Ascending aorta (tissue), 2 donors: ENCODE measurements around the gene FNDC1. TPM values are rescaled to one million over a fixed set of nuclear protein-coding genes. Genes with fewer than 3 reads are reported as not detected.
A peak's percentile ranks its signal among the peaks of the same experiment; 100 is the strongest.

Source experiments
- DNase-seq, 2 donors: peaks; one replicate each; pipeline ENCODE4 v3.0.0-alpha.2; 2019; ENCODE audit warnings: low spot score in 2 of 2
- H3K27ac ChIP-seq, 2 donors: fragments of 200-600 bp; sonication (generic); one replicate each; pipeline ENCODE4 v1.5.1; 2016 to 2017; ENCODE audit warnings: mild to moderate bottlenecking in 1 of 2
- H3K27me3 ChIP-seq: fragments of 200-600 bp; sonication (generic); one replicate; pipeline ENCODE4 v1.5.1; 2017
- H3K36me3 ChIP-seq, 2 donors: fragments of 200-600 bp; sonication (generic); one replicate each; pipeline ENCODE4 v1.5.1; 2016
- H3K4me1 ChIP-seq, 2 donors: fragments of 200-600 bp; sonication (generic); one replicate each; pipeline ENCODE4 v1.5.1; 2016 to 2017; ENCODE audit warnings: mild to moderate bottlenecking in 1 of 2
- H3K4me3 ChIP-seq, 2 donors: fragments of 200-600 bp; sonication (generic); one replicate each; pipeline ENCODE4 v1.5.1; 2016 to 2017; ENCODE audit warnings: mild to moderate bottlenecking in 1 of 2
- H3K9me3 ChIP-seq, 2 donors: fragments of 200-600 bp; sonication (generic); one replicate each; pipeline ENCODE4 v1.5.1; 2016
- intact Hi-C: fragments of 100-400 bp; cut with DNase I; formaldehyde crosslinking; loops from one replicate; pipeline ENCODE4 v1.15.1; 2023
- total RNA-seq: library from RNA; depleted of rRNA; stranded (reverse); fragments of >200 nt; gene quantifications from one replicate; pipeline ENCODE4 v1.1.0, GENCODE V29; 2016
- TF ChIP-seq, protein P1 (sequence below), 3 experiments: fragments of 200-600 bp in 2 of 3; fragments of 450-650 bp in 1 of 3; sonication (generic) in 2 of 3; IDR thresholded peaks; one replicate each; pipeline ENCODE4 v1.5.1; 2016 to 2019; ENCODE audit warnings: antibody characterized with exemption in 3 of 3, mild to moderate bottlenecking in 1 of 3, moderate library complexity in 1 of 3

The FNDC1 gene
- total RNA-seq, 1 donor from 2014 or later, result 0.11 TPM

DNA sequence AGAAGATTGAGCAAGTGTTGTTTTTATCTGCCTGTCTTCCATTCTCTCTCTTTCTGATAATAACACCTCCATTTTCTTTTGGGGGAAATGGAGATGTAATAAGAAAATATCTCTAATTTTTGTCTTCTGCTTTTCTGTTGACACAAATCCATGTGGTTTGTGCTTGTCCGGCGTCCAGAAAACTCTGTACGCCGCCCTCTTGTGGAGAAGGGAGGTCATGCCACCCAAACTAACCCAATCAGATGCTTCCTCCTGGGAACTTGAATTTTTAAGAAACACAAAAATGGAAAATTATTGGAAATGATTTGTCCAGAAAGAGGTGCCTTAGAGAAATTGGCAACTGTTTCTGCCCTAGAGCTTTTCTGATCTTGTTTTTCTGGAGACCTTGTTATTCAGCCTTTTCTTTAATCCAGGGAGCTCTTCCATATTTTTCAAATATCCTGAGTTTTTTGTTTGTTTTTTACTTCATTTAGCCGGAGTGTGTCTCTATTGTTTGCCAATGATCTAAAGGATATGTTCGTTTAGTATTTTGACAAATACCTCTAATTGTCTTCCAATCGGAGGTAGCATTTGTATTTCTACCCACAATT lies 17.8 kb upstream of the FNDC1 start:
- Histone ChIP-seq H3K36me3 (no peaks in the 10 kb centered on the region), H3K27ac (no peak overlapping the region), H3K4me3 (no peak overlapping the region), H3K27me3 (no peaks in the 10 kb centered on the region), H3K9me3 (peaks cover 0 to 8% of the 10 kb centered on the region in 2 donors), H3K4me1 (no peaks in the 10 kb centered on the region)
- TF ChIP-seq, protein P1, sequence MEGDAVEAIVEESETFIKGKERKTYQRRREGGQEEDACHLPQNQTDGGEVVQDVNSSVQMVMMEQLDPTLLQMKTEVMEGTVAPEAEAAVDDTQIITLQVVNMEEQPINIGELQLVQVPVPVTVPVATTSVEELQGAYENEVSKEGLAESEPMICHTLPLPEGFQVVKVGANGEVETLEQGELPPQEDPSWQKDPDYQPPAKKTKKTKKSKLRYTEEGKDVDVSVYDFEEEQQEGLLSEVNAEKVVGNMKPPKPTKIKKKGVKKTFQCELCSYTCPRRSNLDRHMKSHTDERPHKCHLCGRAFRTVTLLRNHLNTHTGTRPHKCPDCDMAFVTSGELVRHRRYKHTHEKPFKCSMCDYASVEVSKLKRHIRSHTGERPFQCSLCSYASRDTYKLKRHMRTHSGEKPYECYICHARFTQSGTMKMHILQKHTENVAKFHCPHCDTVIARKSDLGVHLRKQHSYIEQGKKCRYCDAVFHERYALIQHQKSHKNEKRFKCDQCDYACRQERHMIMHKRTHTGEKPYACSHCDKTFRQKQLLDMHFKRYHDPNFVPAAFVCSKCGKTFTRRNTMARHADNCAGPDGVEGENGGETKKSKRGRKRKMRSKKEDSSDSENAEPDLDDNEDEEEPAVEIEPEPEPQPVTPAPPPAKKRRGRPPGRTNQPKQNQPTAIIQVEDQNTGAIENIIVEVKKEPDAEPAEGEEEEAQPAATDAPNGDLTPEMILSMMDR (IDR thresholded peaks at IDR 0.05), result peak; percentile 39 to 78 (median 69)
- intact Hi-C loops, result no loop called here
- peak in 1 of 2 donors; percentile 73 for DNase-seq

DNA sequence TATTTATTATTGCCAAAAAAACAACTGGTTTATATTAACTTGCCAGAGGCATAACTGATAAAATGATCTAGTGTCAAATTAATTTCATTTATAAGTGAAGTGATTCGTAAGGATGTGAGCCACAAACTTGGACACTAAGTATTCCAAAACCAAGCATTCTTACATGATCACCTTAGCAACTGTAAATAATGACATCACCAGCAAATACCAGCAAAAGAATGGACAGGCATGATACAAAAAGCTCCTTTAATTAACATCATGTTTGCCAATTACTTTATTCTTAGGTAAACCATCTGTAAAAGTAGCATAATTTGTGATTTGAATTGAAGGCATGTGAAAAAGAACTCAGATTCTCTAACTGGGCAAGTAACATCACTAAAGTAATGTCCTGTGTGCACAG lies 17.2 kb upstream of the FNDC1 start:
- Histone ChIP-seq H3K27me3 (no peaks in the 10 kb centered on the region), H3K4me1 (no peaks in the 10 kb centered on the region), H3K27ac (no peak overlapping the region), H3K9me3 (peaks cover 0 to 8% of the 10 kb centered on the region in 2 donors), H3K36me3 (no peaks in the 10 kb centered on the region), H3K4me3 (no peak overlapping the region)
- DNase-seq, result no peak
- intact Hi-C loops, result no loop called here
- TF ChIP-seq, protein P1 (IDR thresholded peaks at IDR 0.05), result no peak

DNA sequence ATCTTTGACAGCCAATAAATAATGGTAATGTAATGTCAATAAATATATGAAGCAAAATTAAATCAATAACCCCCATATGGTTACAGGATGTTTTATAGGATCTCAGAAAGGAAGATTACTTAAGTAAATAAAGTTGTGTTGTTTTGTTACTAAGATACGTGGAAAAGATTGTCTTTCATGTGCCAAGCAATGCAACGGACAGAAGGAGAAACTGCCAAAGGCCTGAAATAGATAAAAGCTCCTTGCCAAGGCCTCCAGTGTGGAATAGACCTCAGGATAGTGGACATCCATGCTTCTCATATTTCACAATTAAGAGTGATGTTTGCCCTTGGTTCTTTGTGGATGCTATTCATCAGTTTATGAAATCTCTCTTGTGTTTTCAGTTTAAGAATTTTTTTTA lies 16.4 kb upstream of the FNDC1 start:
- no peaks in the 10 kb centered on the region for H3K4me1 ChIP-seq
- H3K36me3 ChIP-seq, result no peaks in the 10 kb centered on the region
- intact Hi-C loops, result no loop called here
- no peak overlapping the region for H3K4me3 ChIP-seq
- peaks cover 0 to 8% of the 10 kb centered on the region in 2 donors for H3K9me3 ChIP-seq
- TF ChIP-seq, protein P1 (IDR thresholded peaks at IDR 0.05), result no peak
- H3K27ac ChIP-seq, result no peak overlapping the region
- no peaks in the 10 kb centered on the region for H3K27me3 ChIP-seq
- no peak for DNase-seq

DNA sequence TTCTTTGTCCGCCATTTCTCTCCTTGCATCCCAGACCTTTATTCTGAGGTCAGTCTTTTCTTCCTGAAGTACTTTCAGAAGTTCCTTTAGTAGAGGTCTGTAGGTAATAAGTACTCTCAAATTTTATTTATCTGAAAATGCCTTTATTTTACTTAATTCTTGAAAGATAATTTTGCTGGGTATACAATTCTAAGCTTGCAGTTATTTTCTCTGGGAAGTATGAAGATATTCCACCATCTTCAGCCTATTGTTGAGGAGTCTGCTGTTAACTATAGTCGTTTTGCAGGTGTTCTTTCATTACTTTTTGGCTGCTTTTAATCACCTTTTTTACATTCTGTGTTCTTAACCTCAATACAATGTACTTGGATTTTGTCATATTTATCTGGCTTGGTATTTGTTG lies 13.5 kb upstream of the FNDC1 start:
- Histone ChIP-seq H3K9me3 (peaks cover 0 to 8% of the 10 kb centered on the region in 2 donors), H3K4me3 (no peak overlapping the region), H3K27ac (no peak overlapping the region), H3K4me1 (no peaks in the 10 kb centered on the region), H3K27me3 (no peaks in the 10 kb centered on the region), H3K36me3 (no peaks in the 10 kb centered on the region)
- TF ChIP-seq, protein P1 (IDR thresholded peaks at IDR 0.05), result no peak
- no peak for DNase-seq
- intact Hi-C loops, result no loop called here

DNA sequence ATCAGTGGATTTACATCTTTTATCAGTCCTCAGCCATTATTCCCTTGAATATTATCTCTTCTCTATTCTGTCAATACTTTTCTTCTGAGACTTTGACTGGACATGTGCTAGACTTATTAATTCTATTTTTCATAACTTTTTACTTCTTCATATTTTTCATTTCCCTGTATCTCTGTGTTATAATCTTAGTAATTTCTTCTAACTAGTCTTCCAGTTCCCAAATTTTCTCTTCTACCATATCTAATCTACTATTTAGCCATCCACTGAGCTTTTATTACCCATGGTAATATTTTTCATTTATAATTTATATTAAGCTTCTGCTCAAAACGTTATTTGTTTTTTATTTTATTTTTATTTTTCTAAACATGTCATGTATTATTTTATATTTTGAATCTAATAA lies 13.1 kb upstream of the FNDC1 start:
- no peak overlapping the region for H3K4me3 ChIP-seq
- TF ChIP-seq, protein P1 (IDR thresholded peaks at IDR 0.05), result no peak
- no peaks in the 10 kb centered on the region for H3K36me3 ChIP-seq
- no peaks in the 10 kb centered on the region for H3K4me1 ChIP-seq
- intact Hi-C loops, result no loop called here
- H3K9me3 ChIP-seq, result peaks cover 0 to 8% of the 10 kb centered on the region in 2 donors
- H3K27ac ChIP-seq, result no peak overlapping the region
- no peaks in the 10 kb centered on the region for H3K27me3 ChIP-seq
- no peak for DNase-seq

DNA sequence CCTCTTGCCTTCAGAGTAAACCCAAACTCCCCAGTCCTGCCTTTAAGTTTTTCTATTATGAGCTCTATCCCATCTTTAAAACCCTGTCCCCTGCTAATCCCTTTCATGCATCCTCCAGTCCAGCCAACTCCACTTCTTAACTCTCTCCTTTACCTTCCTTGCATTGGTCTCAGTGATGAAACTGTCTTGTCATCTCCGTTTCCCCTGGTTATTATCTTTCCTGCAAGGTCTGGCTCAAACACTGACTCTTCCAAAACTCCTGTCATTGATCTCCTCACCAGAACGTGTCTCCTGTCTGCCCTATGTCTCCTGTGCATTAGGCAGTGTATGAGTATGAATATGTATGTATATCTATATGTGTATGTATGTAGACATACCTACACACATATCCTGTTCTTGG lies 11.8 kb upstream of the FNDC1 start:
- TF ChIP-seq, protein P1 (IDR thresholded peaks at IDR 0.05), result no peak
- intact Hi-C loops, result no loop called here
- H3K27me3 ChIP-seq, result no peaks in the 10 kb centered on the region
- H3K4me1 ChIP-seq, result no peaks in the 10 kb centered on the region
- H3K27ac ChIP-seq, result no peak overlapping the region
- H3K4me3 ChIP-seq, result no peak overlapping the region
- H3K9me3 ChIP-seq, result peaks cover 0 to 8% of the 10 kb centered on the region in 2 donors
- no peaks in the 10 kb centered on the region for H3K36me3 ChIP-seq
- DNase-seq, result no peak
